Measurements from ENCODE around the gene SLC22A3.
"Not testable (repeated sequence)": the region's sequence is repeated elsewhere in the genome, so short reads cannot be mapped to it uniquely, and the experiment has no call there.

SLC22A3 gene

GRCh38 chr6:160374836-160375560 is 26.8 kb downstream of the SLC22A3 start:
- no peak for DNase-seq

- no peak for DNase-seq
Observed at GRCh38 chr6:160375561-160375949, 27.4 kb downstream of the SLC22A3 start.

GRCh38 chr6:160376445-160376844 is 28.3 kb downstream of the SLC22A3 start:
- DNase-seq, result no peak

- no peak for DNase-seq
Observed at GRCh38 chr6:160378218-160378617, 30.0 kb downstream of the SLC22A3 start.

- no peak for DNase-seq
Observed at GRCh38 chr6:160378882-160379281, 30.7 kb downstream of the SLC22A3 start.

- no peak for DNase-seq
Observed at GRCh38 chr6:160379466-160379865, 31.3 kb downstream of the SLC22A3 start.

GRCh38 chr6:160382946-160383345 is 34.8 kb downstream of the SLC22A3 start:
- no peak for DNase-seq

GRCh38 chr6:160386869-160387530 is 38.8 kb downstream of the SLC22A3 start:
- no peak for DNase-seq

- DNase-seq, result no peak
Observed at GRCh38 chr6:160387916-160388643, 39.9 kb downstream of the SLC22A3 start.

GRCh38 chr6:160388922-160389321 is 40.7 kb downstream of the SLC22A3 start:
- DNase-seq, result no peak

- DNase-seq, result no peak
Observed at GRCh38 chr6:160391419-160392116, 43.4 kb downstream of the SLC22A3 start.

GRCh38 chr6:160393442-160393841 is 45.3 kb downstream of the SLC22A3 start:
- DNase-seq, result not testable (repeated sequence)

GRCh38 chr6:160393891-160394653 is 45.9 kb downstream of the SLC22A3 start:
- no peak for DNase-seq

GRCh38 chr6:160394654-160395035 is 46.5 kb downstream of the SLC22A3 start:
- no peak for DNase-seq

- DNase-seq, result no peak
Observed at GRCh38 chr6:160395187-160395586, 47.0 kb downstream of the SLC22A3 start.

GRCh38 chr6:160396292-160396691 is 48.1 kb downstream of the SLC22A3 start:
- DNase-seq, result no peak

GRCh38 chr6:160398674-160399271 is 50.6 kb downstream of the SLC22A3 start:
- no peak for DNase-seq

GRCh38 chr6:160400446-160400845 is 52.3 kb downstream of the SLC22A3 start:
- no peak for DNase-seq

GRCh38 chr6:160408528-160408927 is 60.4 kb downstream of the SLC22A3 start:
- no peak for DNase-seq

- no peak for DNase-seq
Observed at GRCh38 chr6:160412993-160413392, 64.8 kb downstream of the SLC22A3 start.

GRCh38 chr6:160417146-160417545 is 69.0 kb downstream of the SLC22A3 start:
- DNase-seq, result no peak

GRCh38 chr6:160417550-160417949 is 69.4 kb downstream of the SLC22A3 start:
- DNase-seq, result no peak
